HUDEP-2 (cell line): Measurements from ENCODE around the gene BCL2.
A peak's percentile ranks its signal among the peaks of the same experiment; 100 is the strongest.

Experiments used
- DNase-seq, 76 experiments: peaks; one replicate each; lab custom pipeline; 2025; ENCODE audit not compliant: unreplicated experiment in 76 of 76; lab: John Stamatoyannopoulos, UW

The BCL2 gene

GRCh38 chr18:63130176-63130575 lies 189.4 kb downstream of the BCL2 start:
- DNase-seq = no peak

- no peak for DNase-seq
Measured at GRCh38 chr18:63128237-63128974, 191.2 kb downstream of the BCL2 start.

- DNase-seq = no peak
Measured at GRCh38 chr18:63126134-63127069, 193.2 kb downstream of the BCL2 start.

GRCh38 chr18:63120620-63121019 lies 198.9 kb downstream of the BCL2 start:
- DNase-seq = no peak

GRCh38 chr18:63119647-63120046 lies 199.9 kb downstream of the BCL2 start:
- DNase-seq = peak in 4 of 76 experiments; percentile 9 to 23 (median 10)

- no peak for DNase-seq
Measured at GRCh38 chr18:63113899-63114565, 205.5 kb downstream of the BCL2 start.

GRCh38 chr18:63112706-63113105 lies 206.9 kb downstream of the BCL2 start:
- DNase-seq = no peak

DNA sequence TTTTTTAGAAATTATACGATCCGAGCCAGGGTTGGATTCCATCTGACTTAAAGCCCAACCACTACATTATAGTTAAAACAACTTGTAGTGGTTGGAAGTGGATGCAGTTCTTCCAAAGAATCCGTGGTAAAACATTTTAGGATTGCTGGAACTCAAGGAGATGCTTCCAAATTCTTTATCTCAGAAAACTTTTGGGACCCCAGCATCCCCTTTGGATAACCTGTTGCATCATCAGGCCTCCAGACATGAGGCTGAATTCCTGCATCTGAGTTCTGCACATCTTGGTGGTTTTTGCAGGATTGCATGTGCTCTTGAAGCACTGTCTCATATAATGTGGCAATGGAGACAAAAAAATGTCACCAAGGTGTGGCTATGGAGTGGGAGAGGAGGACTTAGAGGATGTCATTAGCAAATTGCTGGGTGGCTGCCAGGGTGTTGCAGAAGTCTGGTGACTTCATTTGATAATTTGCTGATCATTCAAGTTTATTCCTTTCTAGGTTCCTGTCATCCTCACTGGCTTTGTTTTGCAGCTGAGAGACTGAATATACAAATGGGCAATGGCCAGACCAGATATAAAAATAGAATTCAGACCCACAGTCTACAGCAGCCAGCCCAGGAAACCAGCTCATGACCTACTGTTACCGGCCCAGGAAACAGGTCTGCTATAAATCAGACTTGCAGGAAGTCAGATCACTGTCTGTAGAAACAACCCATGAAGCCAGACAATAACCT lies 207.7 kb downstream of the BCL2 start:
- peak in 4 of 76 experiments; percentile 12 to 31 (median 25) for DNase-seq

- DNase-seq = no peak
Measured at GRCh38 chr18:63109802-63110201, 209.8 kb downstream of the BCL2 start.

DNA sequence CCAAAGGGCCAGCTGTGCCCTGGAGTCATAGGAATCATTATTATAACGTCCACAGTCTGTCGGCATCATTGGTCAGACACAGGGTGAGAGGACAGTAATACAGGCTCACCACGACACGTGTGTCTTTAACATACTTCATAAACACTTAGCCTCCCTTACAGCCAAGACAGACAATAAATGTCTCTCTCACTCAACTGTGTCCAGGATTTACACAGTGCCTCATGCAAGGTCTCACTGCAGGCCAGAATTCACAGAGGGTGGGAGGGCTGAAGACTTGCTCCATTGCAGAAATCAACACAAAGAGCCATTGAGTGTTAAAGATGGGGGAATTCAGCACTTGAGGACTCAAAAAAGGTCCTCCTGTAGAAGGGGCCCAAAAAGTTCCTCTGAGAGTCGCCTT lies 210.5 kb downstream of the BCL2 start:
- no peak for DNase-seq

DNA sequence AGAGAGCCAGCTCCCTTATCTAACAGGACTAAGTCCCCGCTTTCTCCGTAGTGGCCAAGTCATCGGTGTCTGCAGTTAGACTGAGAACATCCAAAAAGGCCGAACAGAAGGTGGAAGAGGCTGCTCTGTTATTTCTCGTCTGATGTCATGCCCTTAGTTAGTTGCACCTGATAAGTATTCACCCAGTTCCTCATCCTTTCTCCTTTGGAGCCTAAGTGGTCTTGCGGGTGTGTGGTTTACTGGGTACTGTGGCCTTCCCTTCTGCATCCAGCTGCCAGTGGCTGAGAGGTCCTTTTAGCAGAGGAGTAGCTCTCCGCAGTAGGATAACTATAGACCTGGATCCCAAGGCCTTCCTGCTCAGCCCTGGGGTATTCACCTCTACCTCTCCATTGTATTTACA lies 211.6 kb downstream of the BCL2 start:
- DNase-seq = no peak

DNA sequence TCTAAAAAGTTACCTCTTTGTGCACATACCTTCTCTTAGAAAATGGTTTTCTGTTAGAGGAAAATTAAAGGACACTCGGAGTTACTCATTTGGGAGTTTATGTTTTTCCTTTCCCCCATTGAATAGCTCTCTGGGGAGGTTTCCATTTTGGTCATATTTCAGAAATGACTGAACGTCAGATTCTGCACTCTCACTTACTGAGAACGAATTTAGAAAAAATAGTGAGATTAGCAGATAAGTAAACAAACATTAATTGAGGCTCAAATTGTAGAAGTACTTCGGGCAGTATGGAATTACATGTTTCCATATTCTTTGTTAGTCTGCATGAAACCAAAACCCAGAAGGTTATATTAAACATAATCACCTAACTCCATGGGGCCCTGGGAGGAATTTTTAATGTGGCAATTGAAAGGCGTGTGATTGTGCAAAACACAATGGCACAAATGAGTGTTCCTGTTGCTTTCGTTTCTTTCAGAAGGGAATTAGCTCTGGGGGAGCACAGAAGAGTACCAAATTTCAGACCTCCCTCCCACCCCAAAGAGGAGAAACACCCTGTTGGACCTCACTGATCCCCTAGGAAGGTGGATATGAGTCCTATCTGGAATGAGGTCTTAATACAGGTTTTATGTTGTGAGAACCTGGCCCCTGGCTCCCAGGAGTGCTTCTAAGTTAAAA lies 212.3 kb downstream of the BCL2 start:
- no peak for DNase-seq

DNA sequence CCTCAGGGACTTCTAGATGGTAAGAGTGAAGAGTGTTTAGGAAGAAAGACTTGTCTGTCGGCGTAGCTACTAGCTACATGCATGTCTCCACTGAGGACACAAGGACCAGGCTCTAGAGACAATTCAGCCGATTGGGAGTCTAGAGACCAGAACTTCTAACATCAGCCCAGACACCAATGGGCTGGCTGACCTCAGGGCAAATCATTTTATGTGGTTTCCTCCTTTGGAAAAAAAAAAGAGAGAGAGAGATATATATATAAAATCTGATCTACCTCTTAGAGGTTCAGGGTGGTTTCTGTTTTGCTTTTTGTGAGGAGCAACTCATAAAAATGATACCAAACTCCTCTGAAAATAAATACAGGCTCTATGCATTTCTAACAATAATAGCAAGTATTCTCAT lies 212.8 kb downstream of the BCL2 start:
- DNase-seq = no peak

DNA sequence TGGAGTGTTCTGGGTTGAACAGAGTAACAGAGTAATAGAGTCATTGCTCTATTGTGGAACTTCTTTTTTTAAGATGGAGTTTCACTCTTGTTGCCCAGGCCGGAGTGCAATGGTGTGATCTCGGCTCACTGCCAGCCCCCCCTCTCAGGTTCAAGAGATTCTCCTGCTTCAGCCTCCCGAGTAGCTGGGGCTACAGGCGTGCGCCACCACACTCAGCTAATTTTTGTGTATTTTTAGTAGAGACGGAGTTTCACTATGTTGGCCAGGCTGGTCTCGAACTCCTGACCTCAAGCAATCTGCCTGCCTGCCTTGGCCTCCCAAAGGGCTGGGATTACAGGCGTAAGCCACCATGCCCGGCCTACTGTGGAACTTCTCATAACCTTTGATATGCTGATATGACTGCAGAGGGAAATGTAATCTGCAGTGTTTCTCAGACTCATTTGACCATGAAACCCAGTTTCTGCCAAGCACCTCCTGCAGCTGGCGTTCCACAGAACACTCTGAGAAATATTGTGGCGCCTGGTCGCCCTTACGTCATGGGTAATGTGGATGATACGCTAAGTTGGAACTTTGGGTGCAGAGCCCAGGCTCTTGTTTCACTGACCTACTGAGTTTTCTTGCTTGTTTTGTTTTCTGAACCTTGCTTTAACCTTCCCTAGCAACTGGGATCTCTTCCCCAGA lies 213.8 kb downstream of the BCL2 start:
- no peak for DNase-seq

- DNase-seq = no peak
Measured at GRCh38 chr18:63104868-63105267, 214.7 kb downstream of the BCL2 start.

- DNase-seq = no peak
Measured at GRCh38 chr18:63102941-63103744, 216.4 kb downstream of the BCL2 start.

DNA sequence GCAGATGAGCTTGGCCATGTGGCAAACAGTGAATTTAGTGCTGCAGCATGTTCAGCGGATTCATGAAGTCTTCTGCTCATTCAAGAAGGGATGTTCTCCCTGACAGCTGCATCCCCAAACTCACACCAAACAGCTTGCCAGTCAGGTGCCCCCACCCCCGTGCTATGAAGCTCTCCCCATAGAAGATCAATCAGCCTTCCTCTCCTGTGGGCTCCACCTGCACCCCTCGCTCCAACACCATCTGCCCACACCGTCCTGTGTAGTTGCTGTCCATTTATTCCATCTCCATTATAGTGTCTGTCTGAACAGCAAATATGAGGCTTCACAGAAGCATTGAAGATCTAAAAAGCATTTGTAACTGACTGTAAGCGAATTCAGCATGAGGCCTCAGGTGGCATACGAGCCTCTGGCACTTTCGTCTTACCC lies 218.9 kb downstream of the BCL2 start:
- no peak for DNase-seq

DNA sequence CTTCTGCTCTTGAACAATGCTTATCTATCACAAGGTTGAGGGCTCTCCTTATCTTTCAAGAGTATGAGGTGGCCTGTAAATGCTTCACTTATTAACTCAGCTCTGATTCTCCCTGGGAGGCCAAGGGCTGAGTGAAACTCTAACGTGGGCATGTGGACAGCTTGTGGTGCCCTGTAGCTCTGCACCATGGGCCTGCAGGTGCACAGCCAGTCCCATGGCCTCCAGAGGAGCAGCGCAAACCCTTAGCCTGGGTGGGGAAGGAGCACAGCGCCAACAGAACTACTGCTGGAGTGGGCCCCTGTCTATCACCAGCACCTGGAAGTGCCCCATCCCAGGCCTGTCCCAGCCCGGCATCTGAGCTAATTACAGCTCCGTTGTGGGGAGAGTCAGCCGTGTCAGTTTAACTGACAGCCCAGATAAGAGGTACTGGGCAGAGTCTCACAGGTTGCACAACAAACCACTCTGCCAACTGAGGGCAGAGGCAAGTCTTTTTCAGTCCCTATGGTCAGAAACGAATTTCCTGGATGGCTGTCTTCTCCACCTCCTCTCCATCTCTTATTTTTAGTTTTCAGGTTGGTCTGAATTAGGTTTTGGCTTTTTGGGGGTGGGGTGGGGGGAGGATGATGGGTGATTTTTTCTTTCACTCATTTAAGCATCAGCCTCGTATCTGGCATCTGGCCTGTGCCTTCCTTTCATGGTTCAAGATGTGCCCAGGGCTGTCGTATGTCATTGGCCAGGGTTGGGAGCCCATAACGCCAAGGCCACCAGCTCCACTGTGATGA lies 219.5 kb downstream of the BCL2 start:
- peak in 56 of 76 experiments; percentile 0 to 87 (median 26) for DNase-seq
